H1 (cell line): ENCODE measurements around the gene OGFR. TPM values are rescaled to one million over a fixed set of nuclear protein-coding genes. Genes with fewer than 3 reads are reported as not detected.

Experiments
- CTCF ChIA-PET: fragments of 300-600 bp; sonication (Branson Sonifier 250); formaldehyde crosslinking; loops from one replicate; lab custom pipeline; 2021; ENCODE audit not compliant: partially characterized antibody; lab: Charles Lee
- POLR2A ChIA-PET: fragments of 300-600 bp; sonication (Branson Sonifier 250); formaldehyde crosslinking; loops from one replicate; lab custom pipeline; 2021; ENCODE audit warnings: inconsistent platforms; ENCODE audit not compliant: partially characterized antibody; lab: Charles Lee
- DNase-seq, 2 experiments: peaks; one replicate each; pipeline versions ENCODE4 v3.0.0 to v3.0.0-alpha.2; 2010 to 2022; ENCODE audit warnings: low spot score in 2 of 2, low read depth in 1 of 2, mixed read lengths in 1 of 2
- FAIRE-seq: peaks from 2 replicates; lab custom pipeline; 2011; peaks lifted over from hg19 to GRCh38; lab: Jason Lieb, UNC
- H2AFZ ChIP-seq: 2 replicates; pipeline ENCODE4 v1.8.1; 2012; ENCODE audit warnings: low read length, inconsistent platforms
- H2AK5ac ChIP-seq: 2 replicates; pipeline ENCODE4 v1.6.1; 2013; ENCODE audit warnings: low read depth, low read length
- H2BK120ac ChIP-seq: replicated peaks from 2 replicates; pipeline ENCODE3; 2013; ENCODE audit warnings: low read depth, low read length, inconsistent platforms
- H2BK12ac ChIP-seq: 2 replicates; pipeline ENCODE4 v1.6.1; 2013; ENCODE audit warnings: low read depth, low read length
- H2BK15ac ChIP-seq: 2 replicates; pipeline ENCODE4 v1.6.1; 2013; ENCODE audit warnings: low read length
- H2BK20ac ChIP-seq: 2 replicates; pipeline ENCODE4 v1.6.1; 2013; ENCODE audit warnings: low read length
- H2BK5ac ChIP-seq: 2 replicates; pipeline ENCODE4 v1.6.1; 2013; ENCODE audit warnings: low read depth, low read length
- H3K14ac ChIP-seq: 2 replicates; pipeline ENCODE4 v1.6.1; 2013; ENCODE audit warnings: inconsistent platforms; ENCODE audit not compliant: insufficient read length
- H3K18ac ChIP-seq: 2 replicates; pipeline ENCODE4 v1.6.1; 2013; ENCODE audit warnings: low read length; ENCODE audit errors: extremely low read depth
- H3K23ac ChIP-seq: 2 replicates; pipeline ENCODE4 v1.6.1; 2013; ENCODE audit warnings: inconsistent platforms; ENCODE audit not compliant: insufficient read length
- H3K23me2 ChIP-seq: 2 replicates; pipeline ENCODE4 v1.6.1; 2013; ENCODE audit warnings: low read depth, low read length
- H3K27ac ChIP-seq: 2 replicates; pipeline ENCODE4 v1.6.1; 2011; ENCODE audit warnings: low read depth, low read length, inconsistent platforms
- H3K27me3 ChIP-seq, 4 experiments: replicated peaks in 1 of 4; 1 replicate in 1 of 4; 2 replicates in 3 of 4; pipeline versions ENCODE4 v1.6.1 to v1.8.1; 2011 to 2013; ENCODE audit warnings: low read length in 3 of 4, mild to moderate bottlenecking in 3 of 4, inconsistent platforms in 2 of 4, mixed read lengths in 2 of 4, moderate library complexity in 1 of 4; ENCODE audit not compliant: control insufficient read depth in 3 of 4, insufficient read depth in 3 of 4; ENCODE audit errors: extremely low read depth in 1 of 4
- H3K36me3 ChIP-seq, 4 experiments: 2 replicates each; pipeline versions ENCODE4 v1.6.1 to v1.8.1; 2011 to 2013; ENCODE audit warnings: mild to moderate bottlenecking in 4 of 4, low read length in 3 of 4, moderate library complexity in 2 of 4, control low read depth in 1 of 4, inconsistent platforms in 1 of 4; ENCODE audit not compliant: insufficient read depth in 4 of 4, control insufficient read depth in 2 of 4
- H3K4ac ChIP-seq: replicated peaks from 2 replicates; pipeline ENCODE3; 2013; ENCODE audit warnings: low read length, low read depth, mixed read lengths, inconsistent platforms; ENCODE audit not compliant: insufficient read length
- H3K4me1 ChIP-seq, 4 experiments: replicated peaks in 1 of 4; 1 replicate in 1 of 4; 2 replicates in 3 of 4; pipeline versions ENCODE4 v1.6.1 to v1.8.1; 2011 to 2013; ENCODE audit warnings: low read length in 3 of 4, inconsistent platforms in 2 of 4, mixed read lengths in 1 of 4; ENCODE audit not compliant: insufficient read depth in 4 of 4, control insufficient read depth in 3 of 4
- H3K4me2 ChIP-seq, 2 experiments: 2 replicates each; pipeline versions ENCODE4 v1.6.1 to v1.8.1; 2011 to 2013; ENCODE audit warnings: low read depth in 2 of 2, low read length in 2 of 2, control low read depth in 1 of 2, inconsistent platforms in 1 of 2, mild to moderate bottlenecking in 1 of 2; ENCODE audit not compliant: insufficient read depth in 1 of 2
- H3K4me3 ChIP-seq, 4 experiments: fragments of 200-600, 300-600 bp in 1 of 4; sonication (generic), shearing (Covaris generic), sonication (Bioruptor Twin) in 1 of 4; 2 replicates each; pipeline versions ENCODE4 v1.5.1 to v1.8.1; 2011 to 2016; ENCODE audit warnings: low read length in 4 of 4, low read depth in 3 of 4, control low read depth in 2 of 4, inconsistent platforms in 2 of 4, mild to moderate bottlenecking in 2 of 4, mixed read lengths in 1 of 4, moderate library complexity in 1 of 4; ENCODE audit not compliant: insufficient read depth in 2 of 4; ENCODE audit errors: extremely low read depth in 1 of 4
- H3K56ac ChIP-seq: replicated peaks from 2 replicates; pipeline ENCODE3; 2013; ENCODE audit warnings: low read depth, mild to moderate bottlenecking, mixed read lengths, low read length, inconsistent platforms; ENCODE audit not compliant: insufficient read length
- H3K79me1 ChIP-seq: 2 replicates; pipeline ENCODE4 v1.6.1; 2013; ENCODE audit warnings: low read depth, low read length, control low read depth
- H3K79me2 ChIP-seq, 2 experiments: 2 replicates each; pipeline versions ENCODE4 v1.6.1 to v1.8.1; 2012 to 2013; ENCODE audit warnings: low read length in 2 of 2, mild to moderate bottlenecking in 2 of 2, inconsistent platforms in 1 of 2; ENCODE audit not compliant: insufficient read depth in 2 of 2, control insufficient read depth in 1 of 2
- H3K9ac ChIP-seq, 4 experiments: replicated peaks in 1 of 4; 1 replicate in 1 of 4; 2 replicates in 3 of 4; pipeline versions ENCODE4 v1.6.1 to v1.8.1; 2011 to 2013; ENCODE audit warnings: low read depth in 3 of 4, low read length in 3 of 4, control low read depth in 2 of 4, mild to moderate bottlenecking in 2 of 4, moderate library complexity in 2 of 4, inconsistent platforms in 1 of 4; ENCODE audit errors: extremely low read depth in 1 of 4
- H3K9me3 ChIP-seq, 2 experiments: 2 replicates each; pipeline versions ENCODE4 v1.6.1 to v1.8.1; 2012 to 2013; ENCODE audit warnings: mild to moderate bottlenecking in 2 of 2, moderate library complexity in 2 of 2, control low read depth in 1 of 2, inconsistent platforms in 1 of 2, low read depth in 1 of 2, low read length in 1 of 2, mixed read lengths in 1 of 2; ENCODE audit not compliant: insufficient read depth in 2 of 2
- H4K20me1 ChIP-seq, 2 experiments: replicated peaks in 1 of 2; 2 replicates each; pipeline versions ENCODE3 to v1.8.1; 2011 to 2013; ENCODE audit warnings: inconsistent platforms in 2 of 2, low read length in 2 of 2, mild to moderate bottlenecking in 1 of 2; ENCODE audit not compliant: insufficient read depth in 2 of 2, control insufficient read depth in 1 of 2
- H4K5ac ChIP-seq: 2 replicates; pipeline ENCODE4 v1.6.1; 2013; ENCODE audit warnings: low read length, low read depth, mixed read lengths, inconsistent platforms; ENCODE audit not compliant: insufficient read length
- H4K8ac ChIP-seq: 2 replicates; pipeline ENCODE4 v1.8.0; 2013; ENCODE audit warnings: mild to moderate bottlenecking, moderate library complexity, low read length, inconsistent platforms; ENCODE audit not compliant: insufficient read depth; ENCODE audit errors: extremely low read depth
- H4K91ac ChIP-seq: replicated peaks from 2 replicates; pipeline ENCODE3; 2013; ENCODE audit warnings: low read length, mixed read lengths, inconsistent platforms; ENCODE audit not compliant: insufficient read length
- BACH1 ChIP-seq: IDR thresholded peaks from 2 replicates; pipeline ENCODE4 v1.6.1; 2012; ENCODE audit warnings: low read length, improper control_type of control experiment
- GTF2F1 ChIP-seq: IDR thresholded peaks from 2 replicates; pipeline ENCODE4 v1.6.1; 2012; ENCODE audit warnings: low read depth, low read length, improper control_type of control experiment, borderline replicate concordance
- JUN ChIP-seq: IDR thresholded peaks from 2 replicates; pipeline ENCODE4 v1.6.1; 2011; ENCODE audit warnings: low read depth, mild to moderate bottlenecking, improper control_type of control experiment, low read length
- NANOG ChIP-seq: IDR thresholded peaks from 2 replicates; pipeline ENCODE4 v1.6.1; 2011; ENCODE audit warnings: low read length, low read depth, mild to moderate bottlenecking, inconsistent platforms; ENCODE audit not compliant: insufficient read depth, poor library complexity, severe bottlenecking
- NRF1 ChIP-seq: IDR thresholded peaks from 2 replicates; pipeline ENCODE4 v1.6.1; 2011; ENCODE audit warnings: mild to moderate bottlenecking, low read depth, low read length, improper control_type of control experiment
- SIRT6 ChIP-seq: IDR thresholded peaks from one replicate; pipeline ENCODE4 v1.7.1; 2012; ENCODE audit warnings: low read length, inconsistent platforms
- SP1 ChIP-seq: IDR thresholded peaks from 2 replicates; pipeline ENCODE4 v1.6.1; 2011; ENCODE audit warnings: low read depth, low read length
- SUZ12 ChIP-seq: fragments of 200-600 bp; sonication (generic); IDR thresholded peaks from 2 replicates; pipeline ENCODE4 v1.6.1; 2012; ENCODE audit warnings: mild to moderate bottlenecking, inconsistent platforms, low read length, moderate library complexity, mixed read lengths
- YY1 ChIP-seq: IDR thresholded peaks from 2 replicates; pipeline ENCODE4 v1.6.1; 2011; ENCODE audit warnings: low read depth, mild to moderate bottlenecking, low read length
- ZNF274 ChIP-seq: IDR thresholded peaks from 2 replicates; pipeline ENCODE4 v1.7.0; 2012; ENCODE audit warnings: low read length, borderline replicate concordance; ENCODE audit errors: extremely low read depth
- WGBS, 2 experiments: shearing (Covaris generic) in 1 of 2; methylation state at CpG; one replicate each; pipeline versions ENCODE4 v1.1.6 to v1.1.7; 2013 to 2015; ENCODE audit warnings: low lambda C conversion rate in 2 of 2, mixed read lengths in 2 of 2, inconsistent platforms in 1 of 2, low coverage in 1 of 2, missing lambda C conversion rate in 1 of 2; ENCODE audit not compliant: insufficient replicate concordance in 2 of 2, insufficient coverage in 1 of 2, insufficient read length in 1 of 2; ENCODE audit errors: extremely low coverage in 1 of 2, missing lambda C conversion rate in 1 of 2; 5-methylcytosine and 5-hydroxymethylcytosine counted together
- polyA plus RNA-seq, 7 experiments: library from polyadenylated mRNA; depleted of rRNA in 3 of 7; stranded (reverse) in 5 of 7; unstranded in 2 of 7; fragments of >200 nt in 5 of 7; fragments of 200-250 nt in 2 of 7; gene quantifications; 1 replicate in 5 of 7; 2 replicates in 1 of 7; 4 replicates in 1 of 7; pipeline versions ENCODE4 v1.2.1 to v1.2.3, GENCODE V29; 2011 to 2013; ENCODE audit warnings: missing spikeins in 2 of 7, mixed read lengths in 2 of 7
- total RNA-seq: library from RNA; stranded (reverse); fragmentation: NEBNext Ultra II Directional; extraction: Animal tissue kit (Norgen Biotek cat#: 25700); gene quantifications from 2 replicates; pipeline ENCODE4 v1.2.1, GENCODE V29; 2021
- TF ChIP-seq, protein P1 (sequence below): IDR thresholded peaks from 2 replicates; pipeline ENCODE4 v1.6.1; 2011; ENCODE audit warnings: low read depth, mild to moderate bottlenecking, low read length; ENCODE audit not compliant: insufficient read depth

OGFR gene
- total and polyA plus RNA-seq, 2 of the 8 experiments (the other 6 are each of a cell fraction or from before 2014, with no cell fraction given) = 13.9 to 25.1 TPM

DNA sequence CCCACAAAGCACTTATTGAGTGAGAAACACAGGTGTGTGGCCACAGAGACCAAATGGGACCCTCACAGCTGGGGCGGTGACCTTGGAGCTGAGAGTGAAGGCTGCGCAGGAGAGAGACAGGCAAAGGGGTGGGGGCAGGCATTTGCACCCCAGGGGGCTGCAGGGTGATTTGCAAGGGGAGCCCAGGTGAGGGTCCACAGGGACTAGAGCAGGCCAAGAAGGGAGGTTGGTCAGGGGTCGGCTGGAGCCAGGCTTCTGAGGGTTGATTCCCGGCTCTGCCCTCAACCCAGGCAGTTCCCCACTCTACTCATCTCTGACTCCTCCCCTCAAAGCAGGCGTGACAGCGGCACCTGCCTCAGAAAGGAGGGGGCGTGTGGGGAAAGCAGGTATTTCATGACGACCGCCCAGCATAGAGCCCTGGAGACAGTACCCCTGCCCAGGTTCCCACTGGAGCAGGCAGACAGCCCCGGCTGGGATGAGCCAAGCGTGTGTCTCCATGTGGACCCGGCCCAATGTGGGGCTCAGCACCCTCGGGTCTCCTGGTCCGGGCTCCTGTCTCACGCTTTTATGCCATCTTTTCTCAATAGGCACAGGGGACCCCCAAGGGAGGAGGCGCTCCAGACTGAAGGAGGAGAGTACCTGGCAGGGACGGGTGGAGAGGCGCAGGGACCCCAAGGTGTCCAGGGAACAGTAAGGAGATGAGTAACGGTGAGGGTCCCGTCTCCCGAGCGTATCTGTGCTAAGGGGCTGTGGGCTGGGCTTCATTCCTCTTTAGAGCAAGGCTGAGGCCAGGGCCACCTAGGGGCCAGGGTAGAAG is 11.5 kb upstream of the OGFR start:
- H3K27me3 ChIP-seq = peaks cover 0 to 18% (median 11%) of the 10 kb centered on the region in 4 experiments; a peak in 5 of 7 replicates
- no peak overlapping the region for H3K4ac ChIP-seq
- H2BK5ac ChIP-seq = no peak overlapping the region; the same call in 1 of the 2 replicates
- H2AK5ac ChIP-seq = peak overlapping the region; percentile 54; the same call in 1 of the 2 replicates
- H3K79me1 ChIP-seq = no peaks in the 10 kb centered on the region
- H3K79me2 ChIP-seq = no peaks in the 10 kb centered on the region
- peak overlapping the region; percentile 84 to 85; a peak in 2 of 4 replicates for H3K4me2 ChIP-seq
- H2BK20ac ChIP-seq = no peak overlapping the region
- peaks cover 7% of the 10 kb centered on the region; the same call in 1 of the 2 replicates for H3K23me2 ChIP-seq
- ChIA-PET CTCF (interaction anchor here (0.9 to 6.4 kb wide), 34 partner anchors 10 to 370 kb away, joined by 3 to 65 read pairs (median 8); partner anchors contain the start of gene NTSR1), POLR2A (interaction anchor here (1.3 to 2.1 kb wide), 4 partner anchors 11 to 151 kb away, joined by 4 to 10 read pairs (median 5); partner anchors contain the start of genes COL9A3 and SLCO4A1)
- no peak overlapping the region for H3K9ac ChIP-seq
- H4K20me1 ChIP-seq = peaks cover 0 to 10% of the 10 kb centered on the region in 2 experiments
- H3K36me3 ChIP-seq = no peaks in the 10 kb centered on the region
- H3K4me3 ChIP-seq = peak overlapping the region in 2 of 4 experiments; percentile 22 to 36; a peak in 3 of 8 replicates
- FAIRE-seq = no peak
- H3K56ac ChIP-seq = no peak overlapping the region
- H4K91ac ChIP-seq = peak overlapping the region; percentile 95
- H3K14ac ChIP-seq = no peak overlapping the region
- WGBS, 2 experiments = 79% methylated on average over 20 of the region's 22 CpGs; no CpG with 5 or more reads in 1 of the 2 experiments
- H3K23ac ChIP-seq = no peak overlapping the region
- H3K18ac ChIP-seq = no peak overlapping the region
- DNase-seq = no peak
- no peak overlapping the region for H3K27ac ChIP-seq
- H4K8ac ChIP-seq = peak overlapping the region; percentile 59; the same call in 1 of the 2 replicates
- H4K5ac ChIP-seq = no peak overlapping the region
- no peaks in the 10 kb centered on the region for H3K9me3 ChIP-seq
- peak overlapping the region; percentile 72; the same call in 1 of the 2 replicates for H2BK15ac ChIP-seq
- peak overlapping the region; percentile 75; the same call in 1 of the 2 replicates for H2BK12ac ChIP-seq
- H2BK120ac ChIP-seq = no peak overlapping the region
- H3K4me1 ChIP-seq = peaks cover 0 to 11% (median 6%) of the 10 kb centered on the region in 4 experiments; a peak in 4 of 7 replicates
- no peak overlapping the region for H2AFZ ChIP-seq
- TF ChIP-seq NRF1 = no peak
- no peak for TF ChIP-seq SUZ12
- no peak for TF ChIP-seq NANOG
- no peak for TF ChIP-seq JUN
- TF ChIP-seq BACH1 = no peak
- no peak for TF ChIP-seq ZNF274
- no peak for TF ChIP-seq GTF2F1
- TF ChIP-seq YY1 = no peak
- TF ChIP-seq, protein P1, sequence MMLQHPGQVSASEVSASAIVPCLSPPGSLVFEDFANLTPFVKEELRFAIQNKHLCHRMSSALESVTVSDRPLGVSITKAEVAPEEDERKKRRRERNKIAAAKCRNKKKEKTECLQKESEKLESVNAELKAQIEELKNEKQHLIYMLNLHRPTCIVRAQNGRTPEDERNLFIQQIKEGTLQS = no peak
- TF ChIP-seq SIRT6 = no peak
- TF ChIP-seq SP1 = no peak
